Lung (tissue), 12 donors: ENCODE measurements around the gene STARD5. TPM values are rescaled to one million over a fixed set of nuclear protein-coding genes. Genes with fewer than 3 reads are reported as not detected.

Experiments
- ATAC-seq: fragments of 200-7000 bp; cut with Tn5 transposase; one replicate; pipeline ENCODE4 v1.9.1; 2020; ENCODE audit warnings: moderate number of reproducible peaks; ENCODE audit not compliant: insufficient read depth, low FRiP score
- DNase-seq, 3 donors: peaks; one replicate each; pipeline ENCODE4 v3.0.0-alpha.2; 2013 to 2017
- H3K27ac ChIP-seq, 2 donors: one replicate each; pipeline ENCODE4 v1.5.1; 2013; ENCODE audit warnings: mild to moderate bottlenecking in 2 of 2, moderate library complexity in 2 of 2, control low read depth in 1 of 2, inconsistent platforms in 1 of 2, low read depth in 1 of 2, low read length in 1 of 2
- H3K27me3 ChIP-seq, 3 donors: one replicate each; pipeline ENCODE4 v1.5.1; 2013; ENCODE audit warnings: low read length in 2 of 3; ENCODE audit not compliant: control insufficient read depth in 3 of 3, insufficient read depth in 3 of 3
- H3K36me3 ChIP-seq, 4 donors: one replicate each; pipeline ENCODE4 v1.5.1; 2013; ENCODE audit warnings: low read length in 4 of 4, mild to moderate bottlenecking in 1 of 4, moderate library complexity in 1 of 4; ENCODE audit not compliant: control insufficient read depth in 4 of 4, insufficient read depth in 4 of 4
- H3K4me1 ChIP-seq, 5 donors: one replicate each; pipeline ENCODE4 v1.5.1; 2013; ENCODE audit warnings: low read length in 5 of 5, mild to moderate bottlenecking in 2 of 5, moderate library complexity in 1 of 5; ENCODE audit not compliant: control insufficient read depth in 5 of 5, insufficient read depth in 5 of 5
- H3K4me3 ChIP-seq: one replicate; pipeline ENCODE4 v1.5.1; 2013; ENCODE audit warnings: mild to moderate bottlenecking, control low read depth, moderate library complexity
- H3K9ac ChIP-seq, 2 donors: one replicate each; pipeline ENCODE4 v1.5.1; 2013; ENCODE audit warnings: low read length in 2 of 2, control low read depth in 1 of 2; ENCODE audit not compliant: insufficient read depth in 1 of 2
- H3K9me3 ChIP-seq, 4 donors: one replicate each; pipeline ENCODE4 v1.5.1; 2013; ENCODE audit warnings: low read length in 3 of 4, mild to moderate bottlenecking in 1 of 4, moderate library complexity in 1 of 4; ENCODE audit not compliant: control insufficient read depth in 4 of 4, insufficient read depth in 3 of 4
- WGBS, 2 donors: extraction: QIAGEN DNeasy Blood & Tissue Kit; methylation state at CpG; one replicate each; pipeline ENCODE4 v1.1.7; 2013; 5-methylcytosine and 5-hydroxymethylcytosine counted together
- polyA plus RNA-seq, 2 donors: library from polyadenylated mRNA; stranded (reverse); fragments of 200-250 nt; gene quantifications; one replicate each; pipeline ENCODE4 v1.2.1, GENCODE V29; 2013
- total RNA-seq, 2 donors: library from RNA; depleted of rRNA in 1 of 2; stranded (reverse); fragments of >200 nt in 1 of 2; gene quantifications; one replicate each; pipeline ENCODE4 v1.2.1, GENCODE V29; 2014 to 2021
- TF ChIP-seq, protein P1 (sequence below): IDR thresholded peaks from 2 replicates; pipeline ENCODE4 v1.5.1; 2012; ENCODE audit warnings: mild to moderate bottlenecking; ENCODE audit errors: control extremely low read depth, extremely low read depth
- donor health status: control.
- donor health status: control.
- donor health status: Bipolar disorder and iron deficiency.
- donor health status: healthy.
- donor health status: DM: yes; HTN: yes; CAD: no.

Gene STARD5
- total and polyA plus RNA-seq, 4 donors = 2.9 to 7.0 (median 5.0) TPM

DNA sequence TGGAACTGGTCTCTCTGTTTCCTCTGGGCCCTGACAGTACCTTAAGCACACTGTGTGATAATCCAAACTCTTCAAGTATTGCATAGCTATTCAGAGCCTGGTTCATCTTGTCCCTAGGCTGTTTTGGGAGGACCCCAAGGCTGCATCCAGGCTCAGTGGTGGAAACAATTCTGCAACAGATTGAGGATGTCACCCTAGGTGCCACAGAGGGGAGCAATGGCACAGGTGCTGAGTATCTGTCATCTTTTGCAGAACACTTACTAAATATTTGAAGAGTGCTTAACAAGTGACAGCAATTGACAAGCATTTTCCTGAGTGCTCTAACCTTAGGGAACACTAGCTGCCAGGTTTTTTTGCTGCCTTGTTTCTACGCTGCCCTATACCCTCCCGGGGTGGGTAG, 27.8 kb downstream of the STARD5 start:
- no peak overlapping the region for H3K9ac ChIP-seq
- no peaks in the 10 kb centered on the region for H3K27me3 ChIP-seq
- TF ChIP-seq, protein P1, sequence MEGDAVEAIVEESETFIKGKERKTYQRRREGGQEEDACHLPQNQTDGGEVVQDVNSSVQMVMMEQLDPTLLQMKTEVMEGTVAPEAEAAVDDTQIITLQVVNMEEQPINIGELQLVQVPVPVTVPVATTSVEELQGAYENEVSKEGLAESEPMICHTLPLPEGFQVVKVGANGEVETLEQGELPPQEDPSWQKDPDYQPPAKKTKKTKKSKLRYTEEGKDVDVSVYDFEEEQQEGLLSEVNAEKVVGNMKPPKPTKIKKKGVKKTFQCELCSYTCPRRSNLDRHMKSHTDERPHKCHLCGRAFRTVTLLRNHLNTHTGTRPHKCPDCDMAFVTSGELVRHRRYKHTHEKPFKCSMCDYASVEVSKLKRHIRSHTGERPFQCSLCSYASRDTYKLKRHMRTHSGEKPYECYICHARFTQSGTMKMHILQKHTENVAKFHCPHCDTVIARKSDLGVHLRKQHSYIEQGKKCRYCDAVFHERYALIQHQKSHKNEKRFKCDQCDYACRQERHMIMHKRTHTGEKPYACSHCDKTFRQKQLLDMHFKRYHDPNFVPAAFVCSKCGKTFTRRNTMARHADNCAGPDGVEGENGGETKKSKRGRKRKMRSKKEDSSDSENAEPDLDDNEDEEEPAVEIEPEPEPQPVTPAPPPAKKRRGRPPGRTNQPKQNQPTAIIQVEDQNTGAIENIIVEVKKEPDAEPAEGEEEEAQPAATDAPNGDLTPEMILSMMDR = no peak
- peak overlapping the region in 1 of 2 donors; percentile 82 for H3K27ac ChIP-seq
- H3K4me3 ChIP-seq = no peak overlapping the region
- H3K4me1 ChIP-seq = peaks cover 0 to 15% (median 0%) of the 10 kb centered on the region in 5 donors
- no peaks in the 10 kb centered on the region for H3K9me3 ChIP-seq
- peak in 1 of 3 donors; percentile 6 for DNase-seq
- peaks cover 0 to 17% (median 2%) of the 10 kb centered on the region in 4 donors for H3K36me3 ChIP-seq
- 11 to 41% methylated on average over 2 of the region's 2 CpGs for WGBS, 2 donors
- no peak for ATAC-seq

DNA sequence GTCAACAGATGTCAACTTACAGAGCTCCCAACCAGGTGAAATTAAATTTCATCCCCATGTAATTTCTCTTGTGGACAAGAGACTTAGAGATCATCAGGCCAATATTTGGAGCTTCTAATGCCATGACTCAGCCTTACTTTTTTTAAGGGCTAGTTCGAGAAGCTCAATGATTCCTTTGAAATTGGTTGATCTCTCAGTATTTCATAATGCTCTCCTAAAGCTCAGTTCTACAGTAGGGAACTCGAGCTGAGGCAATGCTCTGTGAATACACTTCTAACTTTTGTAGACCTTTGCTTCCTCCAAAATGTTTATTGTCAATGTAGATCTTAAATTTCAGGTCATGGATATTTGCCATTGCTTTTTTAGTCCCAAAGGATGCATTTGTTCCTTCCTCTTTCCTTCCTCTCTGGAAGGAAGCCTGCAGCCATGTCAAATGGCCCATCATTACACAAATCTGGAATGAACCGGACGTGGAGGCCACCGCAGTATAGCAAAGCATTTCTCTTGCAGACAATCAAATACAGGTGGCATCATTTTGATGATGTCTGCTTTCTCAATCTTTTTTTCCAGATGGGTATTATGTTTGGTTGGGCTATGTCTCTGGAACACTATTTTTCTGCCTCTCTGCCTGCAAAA, 28.3 kb downstream of the STARD5 start:
- no peaks in the 10 kb centered on the region for H3K27me3 ChIP-seq
- ATAC-seq (no peak), DNase-seq (peak in 1 of 3 donors; percentile 7)
- no peak overlapping the region for H3K9ac ChIP-seq
- no peaks in the 10 kb centered on the region for H3K9me3 ChIP-seq
- peaks cover 0 to 17% (median 2%) of the 10 kb centered on the region in 4 donors for H3K36me3 ChIP-seq
- no peak overlapping the region for H3K4me3 ChIP-seq
- WGBS, 2 donors = 39 to 50% methylated on average over 5 of the region's 5 CpGs
- H3K4me1 ChIP-seq = peaks cover 0 to 15% (median 0%) of the 10 kb centered on the region in 5 donors
- TF ChIP-seq, protein P1 = no peak
- peak overlapping the region in 1 of 2 donors; percentile 82 for H3K27ac ChIP-seq

DNA sequence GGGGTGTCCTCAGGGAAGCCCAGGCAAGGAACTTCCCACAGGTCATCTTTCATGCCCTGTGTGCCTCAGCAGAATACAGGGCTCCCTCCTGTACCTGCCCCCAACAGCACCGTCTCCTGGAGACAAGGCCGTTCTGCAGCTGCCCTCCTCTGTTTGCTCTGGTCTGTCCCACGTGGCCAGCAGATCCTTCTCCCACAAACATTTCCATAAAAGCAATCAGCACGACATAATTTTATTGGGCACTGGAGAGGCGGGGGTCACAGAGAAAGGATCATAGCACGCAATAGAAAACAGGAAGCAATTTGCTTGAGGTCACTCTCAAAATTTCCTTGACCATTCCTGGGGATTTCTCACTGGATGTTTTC, 29.4 kb downstream of the STARD5 start:
- Histone ChIP-seq H3K4me3 (no peak overlapping the region), H3K27ac (peak overlapping the region in 1 of 2 donors; percentile 75), H3K27me3 (no peaks in the 10 kb centered on the region), H3K9ac (no peak overlapping the region), H3K9me3 (no peaks in the 10 kb centered on the region), H3K4me1 (peaks cover 0 to 15% (median 0%) of the 10 kb centered on the region in 5 donors), H3K36me3 (peaks cover 0 to 8% (median 2%) of the 10 kb centered on the region in 4 donors)
- 18 to 36% methylated on average over 6 of the region's 6 CpGs for WGBS, 2 donors
- no peak for ATAC-seq
- DNase-seq = peak in 1 of 3 donors; percentile 7
- TF ChIP-seq, protein P1 = no peak
